HG03565 (cell line): ENCODE data around the gene TXNDC16.

Source experiments
- ATAC-seq: cut with Tn5 transposase; IDR thresholded peaks from one replicate; pipeline ENCODE4 v1.9.1; 2021; ENCODE audit warnings: mild to moderate bottlenecking, moderate library complexity; ENCODE audit not compliant: unreplicated experiment

TXNDC16 gene

DNA sequence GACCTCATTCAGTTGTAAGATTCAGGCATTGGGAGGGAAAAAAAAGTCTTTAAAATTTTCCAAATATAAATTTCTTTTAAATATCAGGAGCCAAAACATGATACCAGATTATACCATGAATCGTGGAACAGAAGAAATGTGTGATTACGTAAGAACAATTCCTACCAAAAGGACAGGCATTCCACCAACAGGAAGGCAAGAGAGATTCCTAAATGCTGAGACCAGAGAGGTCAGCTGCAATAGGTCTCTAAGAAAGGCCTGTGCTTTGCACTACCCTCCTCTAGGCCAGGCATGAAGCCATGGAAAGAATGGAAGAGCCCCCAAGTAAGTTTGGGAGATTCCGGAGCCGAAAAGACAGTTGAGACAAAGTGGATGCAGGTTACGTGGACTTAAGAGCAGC lies 154.5 kb downstream of the TXNDC16 start:
- no peak for ATAC-seq

DNA sequence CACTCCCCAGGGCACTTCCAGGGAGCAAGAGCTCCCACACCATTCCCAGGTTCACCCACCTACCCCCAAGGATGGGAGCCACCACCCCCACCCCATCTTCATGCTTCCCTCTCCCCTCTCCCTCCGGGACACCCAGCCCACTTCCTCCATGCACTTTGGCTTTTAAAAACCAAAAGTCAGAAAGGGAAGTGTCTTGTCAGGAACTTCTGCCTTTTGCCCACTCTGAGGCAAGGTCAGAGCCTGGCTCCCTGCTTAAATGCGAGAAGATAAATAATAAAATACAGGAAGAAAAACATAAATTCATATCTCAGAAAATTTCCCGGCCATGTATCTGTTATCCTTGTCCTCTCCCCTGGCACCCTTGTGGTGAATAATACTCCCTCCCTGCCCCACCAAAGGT lies 156.6 kb downstream of the TXNDC16 start:
- no peak for ATAC-seq

DNA sequence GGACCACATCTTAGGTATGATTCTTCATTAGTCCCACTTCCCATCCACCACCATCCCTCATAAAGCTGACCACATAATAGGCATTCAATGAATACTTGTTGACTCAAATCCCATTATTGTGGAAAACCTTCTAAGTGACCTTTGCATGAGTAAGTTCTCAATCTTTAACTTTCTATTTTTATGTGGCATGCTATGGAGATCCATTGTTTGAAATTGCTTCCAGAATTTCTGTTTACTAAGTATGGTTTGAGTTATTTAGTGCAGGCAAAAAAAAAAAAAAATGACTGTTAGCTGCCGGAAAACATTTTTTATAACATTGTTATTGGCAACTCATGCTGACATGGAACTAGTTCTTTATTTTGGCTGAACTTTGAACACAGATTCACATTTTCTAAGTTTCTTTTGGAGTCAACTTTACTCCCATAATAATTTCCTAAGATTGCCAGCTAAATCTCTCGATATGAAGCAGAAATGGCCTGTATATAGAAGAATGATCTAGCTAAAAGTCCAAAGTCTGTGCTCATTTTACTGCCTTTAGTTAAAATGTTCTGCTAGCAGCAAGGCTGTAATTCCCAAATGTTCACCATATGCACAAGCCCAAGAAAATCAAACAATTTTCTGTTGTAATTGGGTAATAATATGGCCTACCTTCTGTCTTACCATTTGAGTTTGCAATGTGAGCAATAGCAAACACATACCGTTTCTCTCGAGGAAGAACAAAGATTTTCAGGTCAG lies 160.3 kb downstream of the TXNDC16 start:
- no peak for ATAC-seq
